Kasumi-1 (cell line): ENCODE measurements around the gene OTOP1.
A peak's percentile ranks its signal among the peaks of the same experiment; 100 is the strongest.
"Not testable (repeated sequence)": the region's sequence is repeated elsewhere in the genome, so short reads cannot be mapped to it uniquely, and the experiment has no call there.

Source experiments
- DNase-seq, 2 experiments: peaks; one replicate each; lab custom pipeline; 2025; lab: John Stamatoyannopoulos, UW

Gene OTOP1

DNA sequence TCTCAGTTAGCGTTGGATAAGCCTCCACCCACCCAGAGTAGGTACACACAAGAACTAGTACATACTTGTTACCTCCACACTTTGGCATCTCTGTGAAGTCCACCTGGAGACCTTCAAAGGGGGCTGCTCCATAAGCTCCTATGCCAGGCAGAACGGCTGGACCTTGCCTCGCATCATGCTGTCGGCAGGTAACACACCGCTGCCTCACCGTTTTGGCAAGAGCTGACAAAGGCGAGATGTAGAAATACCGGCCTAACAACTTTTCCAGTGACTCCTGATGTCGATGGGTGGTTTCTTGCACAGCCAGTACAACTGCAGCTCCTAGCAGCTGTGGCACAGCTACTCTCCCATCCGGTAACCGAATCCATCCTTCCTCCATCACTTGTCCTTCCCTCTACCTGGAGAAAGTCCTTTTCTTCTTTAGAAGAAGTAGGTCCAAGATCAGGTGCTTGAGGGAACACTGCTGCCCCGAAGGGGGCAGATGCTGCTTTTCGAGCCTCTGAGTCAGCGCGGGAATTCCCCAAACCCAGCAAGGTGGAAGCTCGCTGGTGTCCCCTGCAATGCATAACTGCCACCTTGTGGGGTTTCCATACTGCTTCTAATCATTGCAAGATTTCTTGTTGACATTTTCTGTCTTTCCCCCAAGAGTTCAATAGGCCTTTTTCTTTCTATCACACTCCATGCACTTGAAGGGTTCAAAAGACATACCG is 65.6 kb downstream of the OTOP1 start:
- DNase-seq = not testable (repeated sequence)

DNA sequence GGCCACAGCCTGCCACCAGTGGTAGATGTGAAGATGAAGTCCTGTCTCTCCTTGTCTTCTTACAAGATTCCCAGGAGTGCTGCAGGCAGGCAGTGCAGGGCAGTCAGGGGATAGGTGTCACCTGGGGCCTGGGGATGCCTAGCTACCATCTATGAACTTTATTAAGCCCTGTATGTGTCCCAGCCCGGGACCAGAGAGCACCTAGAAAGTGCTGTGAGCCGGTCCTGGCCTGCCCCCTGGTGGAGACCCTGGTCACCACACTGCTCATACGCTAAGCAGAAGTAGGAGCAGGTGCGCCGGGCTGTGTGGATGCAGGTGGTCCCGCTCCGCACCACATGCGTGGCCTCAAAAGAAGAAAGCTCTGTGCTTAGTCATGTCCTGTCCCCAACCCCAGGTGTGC is 81.1 kb downstream of the OTOP1 start:
- DNase-seq = peak; percentile 8 to 18

DNA sequence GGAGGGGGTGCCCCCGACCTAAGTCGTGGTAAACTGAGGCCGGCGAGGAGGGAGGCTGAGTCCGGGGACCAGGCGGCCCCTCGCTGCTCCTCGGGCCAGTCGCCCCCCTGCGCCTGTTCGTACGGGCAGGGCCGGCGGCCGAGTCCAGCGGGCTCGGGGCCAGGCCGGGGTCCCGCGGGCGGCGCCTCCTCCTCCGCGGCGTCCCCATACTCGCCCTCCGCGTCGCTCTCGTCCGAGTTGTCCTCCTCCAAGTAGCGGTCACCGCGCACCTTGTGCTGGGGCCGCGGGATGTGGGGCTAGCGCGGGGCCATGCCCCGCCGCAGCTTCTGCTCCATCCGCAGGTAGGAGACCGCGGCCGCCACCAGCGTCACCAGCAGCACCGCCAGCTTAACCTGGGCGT is 83.4 kb downstream of the OTOP1 start:
- not testable (repeated sequence) for DNase-seq

DNA sequence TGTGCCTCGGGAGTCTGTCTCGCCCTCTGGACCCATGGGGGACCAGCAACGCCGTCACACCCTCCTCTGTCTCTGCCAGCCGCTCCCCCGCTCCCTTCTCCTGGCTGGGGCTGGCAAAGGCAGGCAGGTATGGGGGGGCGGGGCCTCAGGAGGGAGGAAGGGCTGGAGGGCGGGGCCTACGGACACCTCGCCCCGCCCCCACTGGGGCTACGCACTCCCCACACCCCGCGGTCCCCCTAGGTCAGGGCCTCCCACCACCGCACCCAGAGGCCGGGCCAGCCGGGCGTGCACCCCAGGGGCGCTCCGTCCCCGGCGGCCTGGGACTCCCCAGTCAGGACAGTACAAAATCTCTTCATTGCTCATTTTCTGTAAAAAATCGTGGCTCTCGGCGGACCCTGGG is 84.0 kb downstream of the OTOP1 start:
- DNase-seq = not testable (repeated sequence)

DNA sequence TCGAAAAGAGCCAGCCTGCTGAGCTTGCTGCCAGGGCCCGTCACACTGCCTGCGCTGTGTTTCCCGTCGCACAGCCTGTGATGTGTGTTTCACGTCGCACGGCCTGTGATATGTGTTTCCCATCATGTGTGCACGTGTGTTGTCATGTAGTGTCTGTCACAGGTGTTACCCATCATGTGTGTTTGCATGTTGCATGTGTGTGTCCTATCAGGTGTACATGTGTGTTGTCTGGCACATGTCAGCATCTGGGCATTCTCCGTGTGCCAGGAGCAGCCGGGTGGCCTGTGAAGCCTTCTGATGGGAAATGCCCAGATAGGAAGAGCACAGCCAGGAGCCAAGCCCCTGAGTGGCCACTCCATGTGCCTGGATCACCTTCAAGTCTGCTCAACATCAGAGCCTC is 85.5 kb downstream of the OTOP1 start:
- not testable (repeated sequence) for DNase-seq
